GM12891 (cell line): ENCODE data around the gene DHRS3.

Experiments used
- PAX5 ChIP-seq: IDR thresholded peaks from 2 replicates; pipeline ENCODE4 v1.6.1; 2011; ENCODE audit warnings: low read length, moderate library complexity, mild to moderate bottlenecking; ENCODE audit not compliant: insufficient read depth, severe bottlenecking
- POLR2A ChIP-seq: IDR thresholded peaks from 2 replicates; pipeline ENCODE4 v1.6.1; 2011; ENCODE audit warnings: low read depth, low read length, control low read depth
- POLR2AphosphoS5 ChIP-seq: IDR thresholded peaks from 2 replicates; pipeline ENCODE4 v1.6.1; 2011; ENCODE audit warnings: low read depth, low read length, control low read depth
- POU2F2 ChIP-seq: IDR thresholded peaks from 2 replicates; pipeline ENCODE4 v1.6.1; 2011; ENCODE audit warnings: low read depth, mild to moderate bottlenecking, control low read depth, low read length, moderate library complexity
- SPI1 ChIP-seq: IDR thresholded peaks from 2 replicates; pipeline ENCODE4 v1.6.1; 2011; ENCODE audit warnings: low read depth, low read length, control low read depth
- TAF1 ChIP-seq: IDR thresholded peaks from 2 replicates; pipeline ENCODE4 v1.6.1; 2011; ENCODE audit warnings: low read depth, low read length, control low read depth

- no peak for TF ChIP-seq POLR2A
- no peak for TF ChIP-seq POLR2AphosphoS5
- no peak for TF ChIP-seq TAF1
- no peak for TF ChIP-seq PAX5
- TF ChIP-seq POU2F2: no peak
- TF ChIP-seq SPI1: no peak
Measured at GRCh38 chr1:12532405-12533315, 85.3 kb downstream of the DHRS3 start.
